GM23338 (cell line): ENCODE measurements around the gene TERC. TPM values are rescaled to one million over a fixed set of nuclear protein-coding genes. Genes with fewer than 3 reads are reported as not detected.

Source experiments
- ATAC-seq: fragments of 200-7000 bp; cut with Tn5 transposase; 3 replicates; pipeline ENCODE4 v1.9.1; 2020
- DNase-seq: peaks from one replicate; pipeline ENCODE4 v3.0.0-alpha.2; 2015; ENCODE audit warnings: low spot score
- H2AFZ ChIP-seq: fragments of 200-600 bp; sonication (generic); 2 replicates; pipeline ENCODE4 v1.8.0; 2016; ENCODE audit warnings: antibody characterized with exemption, mild to moderate bottlenecking, moderate library complexity
- H3F3A ChIP-seq: fragments of 200-600 bp; sonication (generic); replicated peaks from 2 replicates; pipeline ENCODE4 v1.8.0; 2017; ENCODE audit warnings: antibody characterized with exemption, mixed run types, low read depth
- H3K27ac ChIP-seq: fragments of 200-600 bp; sonication (generic); 2 replicates; pipeline ENCODE4 v1.6.1; 2016; ENCODE audit warnings: low read depth
- H3K27me3 ChIP-seq: fragments of 200-600 bp; sonication (generic); 2 replicates; pipeline ENCODE4 v1.8.0; 2016; ENCODE audit warnings: mild to moderate bottlenecking, mixed run types, moderate library complexity; ENCODE audit not compliant: insufficient read depth
- H3K36me3 ChIP-seq: fragments of 200-600 bp; sonication (generic); 2 replicates; pipeline ENCODE4 v1.8.0; 2016; ENCODE audit warnings: mild to moderate bottlenecking; ENCODE audit not compliant: insufficient read depth
- H3K4me1 ChIP-seq: fragments of 200-600 bp; sonication (generic); 2 replicates; pipeline ENCODE4 v1.8.0; 2016; ENCODE audit warnings: mild to moderate bottlenecking, moderate library complexity; ENCODE audit not compliant: insufficient read depth
- H3K4me2 ChIP-seq: fragments of 200-600 bp; sonication (generic); 2 replicates; pipeline ENCODE4 v1.7.1; 2017; ENCODE audit warnings: mixed run types
- H3K4me3 ChIP-seq: fragments of 200-600 bp; sonication (generic); 2 replicates; pipeline ENCODE4 v1.6.1; 2016; ENCODE audit warnings: mixed run types
- H3K79me2 ChIP-seq: fragments of 200-600 bp; sonication (generic); replicated peaks from 2 replicates; pipeline ENCODE4 v1.8.0; 2017; ENCODE audit warnings: mild to moderate bottlenecking; ENCODE audit not compliant: insufficient read depth
- H3K9me2 ChIP-seq: fragments of 200-600 bp; sonication (generic); 2 replicates; pipeline ENCODE4 v1.8.0; 2017; ENCODE audit not compliant: insufficient read depth
- H4K20me1 ChIP-seq: fragments of 200-600 bp; sonication (generic); replicated peaks from 2 replicates; pipeline ENCODE4 v1.8.0; 2017; ENCODE audit warnings: mild to moderate bottlenecking; ENCODE audit not compliant: insufficient read depth
- H3K27ac Mint-ChIP-seq: 2 replicates; pipeline ENCODE4 v1.8.0; 2020; ENCODE audit warnings: inconsistent platforms, mild to moderate bottlenecking, moderate library complexity, mixed read lengths
- H3K27me3 Mint-ChIP-seq: 3 replicates; pipeline ENCODE4 v1.8.0; 2022; ENCODE audit warnings: low read depth, mild to moderate bottlenecking, moderate library complexity, mixed read lengths, inconsistent platforms; ENCODE audit not compliant: insufficient read depth, poor library complexity
- H3K36me3 Mint-ChIP-seq: 3 replicates; pipeline ENCODE4 v1.8.0; 2021; ENCODE audit warnings: low read depth, mild to moderate bottlenecking, inconsistent platforms, moderate library complexity, mixed read lengths
- H3K4me1 Mint-ChIP-seq: 3 replicates; pipeline ENCODE4 v1.8.0; 2020; ENCODE audit warnings: mild to moderate bottlenecking, inconsistent platforms, mixed read lengths
- H3K4me3 Mint-ChIP-seq: 3 replicates; pipeline ENCODE4 v1.8.0; 2021; ENCODE audit warnings: moderate library complexity, mild to moderate bottlenecking, inconsistent platforms, mixed read lengths
- H3K9me3 Mint-ChIP-seq: 3 replicates; pipeline ENCODE4 v1.8.0; 2020; ENCODE audit warnings: moderate library complexity, mild to moderate bottlenecking, inconsistent platforms, mixed read lengths
- CREB1 ChIP-seq: fragments of 250-450 bp; sonication (Bioruptor Pico); IDR thresholded peaks from 2 replicates; pipeline ENCODE4 v1.5.0; 2020; ENCODE audit warnings: low read depth, mild to moderate bottlenecking, moderate library complexity
- CTCF ChIP-seq, 2 experiments: fragments of 200-600 bp in 1 of 2; sonication (generic) in 1 of 2; conservative IDR thresholded peaks; 2 replicates each; pipeline versions ENCODE4 v1.5.1 to v1.6.1; 2016 to 2017; ENCODE audit warnings: antibody characterized with exemption in 2 of 2, low read depth in 2 of 2, mild to moderate bottlenecking in 2 of 2, moderate library complexity in 1 of 2
- ETS1 ChIP-seq: IDR thresholded peaks from 2 replicates; pipeline ENCODE4 v1.6.1; 2016; ENCODE audit warnings: antibody characterized with exemption
- EZH2 ChIP-seq: fragments of 200-600 bp; sonication (generic); IDR thresholded peaks from one replicate; pipeline ENCODE4 v1.8.0; 2017; ENCODE audit warnings: antibody characterized with exemption, mild to moderate bottlenecking, low read depth; ENCODE audit not compliant: unreplicated experiment
- EZH2phosphoT487 ChIP-seq: fragments of 200-600 bp; sonication (generic); IDR thresholded peaks from one replicate; pipeline ENCODE4 v1.8.1; 2018; ENCODE audit warnings: antibody characterized with exemption; ENCODE audit not compliant: unreplicated experiment
- JUNB ChIP-seq: IDR thresholded peaks from one replicate; pipeline ENCODE4 v1.6.1; 2016; ENCODE audit warnings: antibody characterized with exemption; ENCODE audit not compliant: unreplicated experiment
- POLR2AphosphoS5 ChIP-seq: IDR thresholded peaks from 2 replicates; pipeline ENCODE4 v1.6.1; 2016; ENCODE audit warnings: antibody characterized with exemption, low read depth
- REST ChIP-seq: IDR thresholded peaks from one replicate; pipeline ENCODE4 v1.6.1; 2018; ENCODE audit warnings: antibody characterized with exemption; ENCODE audit not compliant: unreplicated experiment
- STAT1 ChIP-seq: IDR thresholded peaks from one replicate; pipeline ENCODE4 v1.6.1; 2016; ENCODE audit warnings: antibody characterized with exemption; ENCODE audit not compliant: unreplicated experiment
- ZNF114 ChIP-seq: fragments of 250-450 bp; sonication (Bioruptor Pico); IDR thresholded peaks from 2 replicates; pipeline ENCODE4 v1.5.0; 2020; ENCODE audit warnings: mild to moderate bottlenecking, moderate library complexity
- ZNF331 ChIP-seq: fragments of 250-450 bp; sonication (Bioruptor Pico); IDR thresholded peaks from 2 replicates; pipeline ENCODE4 v1.5.0; 2020; ENCODE audit warnings: low read depth, mild to moderate bottlenecking, moderate library complexity
- polyA plus RNA-seq: library from polyadenylated mRNA; unstranded; fragments of >200 nt; fragmentation: Nextera tagmentation; extraction: Ambion mirVana; gene quantifications from 2 replicates; pipeline ENCODE4 v1.2.1, GENCODE V29; 2016
- total RNA-seq: library from RNA; depleted of rRNA; stranded (reverse); fragments of >200 nt; shearing (Covaris generic); gene quantifications from 2 replicates; pipeline ENCODE4 v1.2.3, GENCODE V29; 2014

Gene TERC
- total and polyA plus RNA-seq, 2 experiments from 2014 or later, result 1.7 to 206 TPM

GRCh38 chr3:169774186-169774585, 9.3 kb upstream of the TERC start:
- Histone ChIP-seq H3K4me1 (peaks cover 27% of the 10 kb centered on the region), H2AFZ (no peak overlapping the region), H3K4me3 (peak overlapping the region; percentile 96), H3F3A (0 out of 2 replicates have a peak, but pooled peaks cover 3% of the 10 kb centered on the region), H3K79me2 (peaks cover 45% of the 10 kb centered on the region), H4K20me1 (no peaks in the 10 kb centered on the region), H3K27me3 (no peaks in the 10 kb centered on the region), H3K27ac (peak overlapping the region; percentile 96), H3K36me3 (peaks cover 9% of the 10 kb centered on the region), H3K4me2 (peak overlapping the region; percentile 74), H3K9me2 (no peaks in the 10 kb centered on the region)
- H3K4me3 Mint-ChIP-seq, result peak overlapping the region; percentile 97
- no peak for TF ChIP-seq CTCF (conservative IDR thresholded peaks at IDR 0.05; ENCODE audit: low read depth in 2 of 2)
- TF ChIP-seq REST, result no peak
- TF ChIP-seq STAT1, result no peak
- no peak for TF ChIP-seq ZNF114 (CRISPR knock-in tag)
- no peak for TF ChIP-seq POLR2AphosphoS5
- no peak for TF ChIP-seq CREB1 (CRISPR knock-in tag)
- TF ChIP-seq JUNB, result no peak
- peaks cover 19% of the 10 kb centered on the region for H3K27me3 Mint-ChIP-seq
- peaks cover 36% of the 10 kb centered on the region for H3K4me1 Mint-ChIP-seq
- peaks cover 47% of the 10 kb centered on the region for H3K36me3 Mint-ChIP-seq
- peaks cover 9% of the 10 kb centered on the region; the same call in 1 of the 3 replicates for H3K9me3 Mint-ChIP-seq
- DNase-seq (peak; percentile 24), ATAC-seq (no peak)
- no peak overlapping the region for H3K27ac Mint-ChIP-seq

- H3K4me1 Mint-ChIP-seq, result peaks cover 35% of the 10 kb centered on the region
- H3K27ac ChIP-seq, result peak within 1 kb of the TSS; percentile 96
- H2AFZ ChIP-seq, result peak within 1 kb of the TSS; percentile 86
Measured at GRCh38 chr3:169772897-169773816, 8.3 kb upstream of the TERC start, which contains the start of gene MYNN. MYNN (plus strand) TSS chr3:169773396; CDS start chr3:169774296, 900 bp downstream.

More at GRCh38 chr3:169772897-169773816, 8.3 kb upstream of the TERC start, which contains the start of gene MYNN:
- Histone ChIP-seq H3K36me3 (peaks cover 5% of the 10 kb centered on the region), H3K9me2 (no peaks in the 10 kb centered on the region), H3K4me2 (peak within 1 kb of the TSS; percentile 74), H3K79me2 (peaks cover 44% of the 10 kb centered on the region), H4K20me1 (no peaks in the 10 kb centered on the region), H3K4me3 (peak within 1 kb of the TSS; percentile 96), H3F3A (peaks cover 7% of the 10 kb centered on the region; the same call in 1 of the 2 replicates), H3K27me3 (no peaks in the 10 kb centered on the region), H3K4me1 (peaks cover 27% of the 10 kb centered on the region)
- H3K27ac Mint-ChIP-seq, result peak within 1 kb of the TSS; percentile 98
- peaks cover 19% of the 10 kb centered on the region for H3K27me3 Mint-ChIP-seq
- peak; percentile 82 for ATAC-seq
- TF ChIP-seq ETS1 (peak; percentile 67), POLR2AphosphoS5 (peak; percentile 93), CTCF (conservative IDR thresholded peaks at IDR 0.05; ENCODE audit: low read depth in 2 of 2) (no peak), CREB1 (CRISPR knock-in tag) (peak; percentile 93), ZNF331 (CRISPR knock-in tag) (no peak), EZH2phosphoT487 (no peak), STAT1 (no peak), EZH2 (no peak)
- H3K9me3 Mint-ChIP-seq, result peaks cover 9% of the 10 kb centered on the region; the same call in 1 of the 3 replicates
- peak within 1 kb of the TSS; percentile 97 for H3K4me3 Mint-ChIP-seq
- peak; percentile 94 for DNase-seq
- peaks cover 42% of the 10 kb centered on the region for H3K36me3 Mint-ChIP-seq
